Measurements from ENCODE around the gene USP3.
A peak's percentile ranks its signal among the peaks of the same experiment; 100 is the strongest.

Gene USP3

DNA sequence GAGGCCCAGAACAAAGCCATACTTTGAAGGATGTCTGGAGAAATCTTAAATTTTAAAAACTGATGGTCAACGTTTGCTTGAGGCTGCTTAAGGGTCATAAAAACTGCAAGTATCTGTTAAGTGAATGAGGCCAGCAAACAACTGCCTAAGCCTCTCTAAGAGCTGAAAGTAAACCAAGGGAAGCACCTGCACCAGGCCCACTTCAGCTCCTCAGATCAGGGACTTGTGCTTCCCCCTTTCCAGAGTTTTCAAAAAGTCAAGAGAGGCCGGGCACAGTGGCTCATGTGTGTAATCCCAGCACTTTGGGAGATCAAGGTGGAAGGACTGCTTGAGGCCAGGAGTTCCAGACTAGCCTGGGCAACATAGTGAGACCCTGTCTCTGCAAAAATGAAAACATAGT, 101.9 kb downstream of the USP3 start:
- no peak for TF ChIP-seq FOXP2 (optimal IDR thresholded peaks at IDR 0.05; ENCODE audit: borderline replicate concordance, extremely low read depth, extremely low read length, insufficient read depth)
- TF ChIP-seq SIN3A (IDR thresholded peaks at IDR 0.05; ENCODE audit: borderline replicate concordance, insufficient read depth, low read length) = no peak
- no peak for TF ChIP-seq REST (IDR thresholded peaks at IDR 0.05; ENCODE audit: insufficient read depth in 1 of 2, low read depth in 2 of 2, low read length in 2 of 2)
- no peak for TF ChIP-seq TAF1 (IDR thresholded peaks at IDR 0.05; ENCODE audit: borderline replicate concordance, insufficient read depth, low read length)

GRCh38 chr15:63608989-63609388, 104.6 kb downstream of the USP3 start:
- TF ChIP-seq REST (IDR thresholded peaks at IDR 0.05; ENCODE audit: insufficient read depth in 1 of 2, low read depth in 2 of 2, low read length in 2 of 2) = no peak
- TF ChIP-seq FOXP2 (optimal IDR thresholded peaks at IDR 0.05; ENCODE audit: borderline replicate concordance, extremely low read depth, extremely low read length, insufficient read depth) = no peak
- TF ChIP-seq SIN3A (IDR thresholded peaks at IDR 0.05; ENCODE audit: borderline replicate concordance, insufficient read depth, low read length) = no peak
- TF ChIP-seq POLR2AphosphoS5 (IDR thresholded peaks at IDR 0.05; ENCODE audit: low read depth, low read length) = no peak
- no peak for TF ChIP-seq TAF1 (IDR thresholded peaks at IDR 0.05; ENCODE audit: borderline replicate concordance, insufficient read depth, low read length)

GRCh38 chr15:63609448-63609847, 105.1 kb downstream of the USP3 start:
- TF ChIP-seq REST (IDR thresholded peaks at IDR 0.05; ENCODE audit: insufficient read depth in 1 of 2, low read depth in 2 of 2, low read length in 2 of 2) = no peak
- TF ChIP-seq FOXP2 (optimal IDR thresholded peaks at IDR 0.05; ENCODE audit: borderline replicate concordance, extremely low read depth, extremely low read length, insufficient read depth) = no peak
- no peak for TF ChIP-seq POLR2AphosphoS5 (IDR thresholded peaks at IDR 0.05; ENCODE audit: low read depth, low read length)
- no peak for TF ChIP-seq SIN3A (IDR thresholded peaks at IDR 0.05; ENCODE audit: borderline replicate concordance, insufficient read depth, low read length)
- TF ChIP-seq TAF1 (IDR thresholded peaks at IDR 0.05; ENCODE audit: borderline replicate concordance, insufficient read depth, low read length) = no peak

GRCh38 chr15:63610209-63610841, 105.9 kb downstream of the USP3 start:
- TF ChIP-seq TAF1 (IDR thresholded peaks at IDR 0.05; ENCODE audit: borderline replicate concordance, insufficient read depth, low read length) (no peak), SIN3A (IDR thresholded peaks at IDR 0.05; ENCODE audit: borderline replicate concordance, insufficient read depth, low read length) (no peak), FOXP2 (optimal IDR thresholded peaks at IDR 0.05; ENCODE audit: borderline replicate concordance, extremely low read depth, extremely low read length, insufficient read depth) (peak; percentile 19), REST (IDR thresholded peaks at IDR 0.05; ENCODE audit: insufficient read depth in 1 of 2, low read depth in 2 of 2, low read length in 2 of 2) (no peak), POLR2AphosphoS5 (IDR thresholded peaks at IDR 0.05; ENCODE audit: low read depth, low read length) (no peak)

Data from PFSK-1 (cell line).